ENCODE measurements around the gene TLE5.
"Not testable (repeated sequence)": the region's sequence is repeated elsewhere in the genome, so short reads cannot be mapped to it uniquely, and the experiment has no call there.

GRCh38 chr19:3036977-3037544 lies 25.2 kb downstream of the TLE5 start:
- not testable (repeated sequence) for TF ChIP-seq CTCF (conservative IDR thresholded peaks at IDR 0.05; ENCODE audit: low read depth, low read length); EZH2 (IDR thresholded peaks at IDR 0.05; ENCODE audit: borderline replicate concordance, low read depth, low read length, poor library complexity, severe bottlenecking)

Data from A673 (cell line).